Cardiac septum (tissue), 1 donor: ENCODE measurements around the gene AFDN. TPM values are rescaled to one million over a fixed set of nuclear protein-coding genes. Genes with fewer than 3 reads are reported as not detected.

Source experiments
- DNase-seq: peaks from one replicate; pipeline ENCODE4 v3.0.0-alpha.2; 2020; ENCODE audit warnings: low spot score
- intact Hi-C: fragments of 100-400 bp; cut with DNase I; formaldehyde crosslinking; loops from one replicate; pipeline ENCODE4 v1.14.0; 2022
- total RNA-seq: library from RNA; stranded (reverse); fragmentation: NEBNext Ultra II Directional; extraction: Animal tissue kit (Norgen Biotek cat#: 25700); gene quantifications from one replicate; pipeline ENCODE4 v1.2.1, GENCODE V29; 2021
- donor health status: DM: no; HTN: no; CAD: no.

Gene AFDN
- total RNA-seq, 1 donor from 2014 or later = 67.1 TPM

GRCh38 chr6:167858842-167859664, 32.3 kb downstream of the AFDN start:
- no peak for DNase-seq
- intact Hi-C loops = no loop called here

GRCh38 chr6:167860550-167861226, 34.0 kb downstream of the AFDN start:
- no peak for DNase-seq
- intact Hi-C loops = no loop called here

GRCh38 chr6:167861424-167861823, 34.7 kb downstream of the AFDN start:
- intact Hi-C loops = no loop called here
- DNase-seq = no peak

DNA sequence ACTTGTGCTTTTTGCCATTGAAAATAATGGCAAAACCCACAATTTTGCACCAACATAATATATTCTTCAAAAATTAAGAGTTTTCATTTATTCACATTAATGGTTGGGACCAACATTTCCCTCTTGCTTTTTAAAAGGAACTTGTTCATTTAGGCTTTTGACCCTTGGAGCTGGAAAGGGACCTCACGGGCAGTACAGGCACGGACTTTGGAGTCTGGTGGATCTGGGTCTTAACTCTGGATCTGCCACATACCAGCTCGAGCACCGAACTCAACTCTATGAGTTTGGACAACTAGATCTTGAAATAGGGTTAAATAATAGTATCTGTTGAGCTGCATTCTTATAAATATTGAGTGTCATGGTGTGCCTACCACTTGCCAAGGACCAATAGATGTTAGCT, 37.2 kb downstream of the AFDN start:
- intact Hi-C loops = no loop called here
- DNase-seq = no peak

DNA sequence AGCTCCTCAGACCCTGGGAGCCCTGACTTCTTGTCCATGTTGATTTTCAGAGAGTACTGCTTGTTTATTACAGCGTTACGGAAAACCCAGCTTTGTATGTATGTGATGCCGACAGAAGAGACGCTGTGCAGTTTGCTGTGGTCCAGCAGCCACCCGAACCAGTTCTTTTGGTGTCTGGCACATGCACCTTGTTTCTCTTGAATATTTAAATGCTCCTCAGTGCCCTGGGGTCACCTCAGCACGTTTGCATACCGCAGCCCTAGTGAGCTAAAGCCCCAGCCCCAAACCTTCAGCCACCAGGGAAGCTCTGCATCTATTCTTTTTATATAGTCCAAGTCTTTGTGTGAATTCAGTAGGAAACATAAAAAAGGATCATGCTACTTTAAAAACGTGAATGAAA, 39.9 kb downstream of the AFDN start:
- no peak for DNase-seq

DNA sequence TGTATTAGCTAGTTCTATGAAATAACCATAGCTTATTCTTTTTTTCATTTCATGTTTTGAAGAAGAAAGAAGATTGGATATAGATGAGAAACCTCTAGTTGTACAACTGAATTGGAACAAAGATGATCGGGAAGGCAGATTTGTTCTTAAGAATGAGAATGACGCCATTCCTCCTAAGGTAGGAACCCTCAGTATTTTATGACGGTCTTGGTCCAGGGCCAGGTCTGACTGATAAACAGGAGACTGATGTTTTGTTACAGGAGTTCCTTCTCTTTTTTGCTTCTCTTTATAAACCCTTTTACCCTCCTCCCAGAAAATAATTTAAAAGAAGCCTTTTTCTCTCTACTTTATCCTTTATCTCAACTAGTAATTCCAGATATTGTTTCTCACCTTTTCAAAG, 43.6 kb downstream of the AFDN start:
- no peak for DNase-seq
- intact Hi-C loops = no loop called here

More for the DNA sequence above, 39.9 kb downstream of the AFDN start:
- intact Hi-C loops = no loop called here

DNA sequence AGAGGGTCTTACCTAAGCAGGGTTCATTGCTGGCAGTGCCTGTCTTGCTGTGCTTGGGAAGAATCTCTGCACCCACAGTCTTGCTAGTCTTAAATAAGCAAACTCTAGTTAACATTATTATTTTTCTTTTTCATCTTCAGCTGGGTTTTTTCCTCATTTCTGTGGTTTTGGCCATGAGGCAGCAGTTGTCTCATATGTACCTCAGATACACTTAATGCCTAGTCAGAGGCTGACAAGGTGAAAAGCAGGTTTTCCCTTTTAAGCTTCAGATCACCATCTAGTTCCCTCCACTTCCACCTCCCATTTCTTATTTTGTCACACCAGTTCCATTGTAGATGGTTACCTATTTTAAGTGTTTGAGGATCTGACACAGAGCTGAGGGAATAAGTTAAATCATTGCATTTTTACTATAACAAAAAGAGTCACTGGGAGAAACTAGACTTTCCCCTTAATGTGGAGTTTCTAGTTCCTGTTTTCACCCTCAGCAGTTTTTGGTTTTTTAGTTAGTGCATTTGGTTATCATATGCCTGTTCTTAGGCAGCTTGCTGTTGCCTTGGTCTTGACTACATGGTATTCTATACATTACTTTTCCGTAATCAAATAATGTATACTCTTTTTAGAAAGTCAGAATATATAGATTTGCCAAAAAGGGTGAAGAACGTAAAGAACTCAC, 46.0 kb downstream of the AFDN start:
- DNase-seq = no peak
- intact Hi-C loops = no loop called here

DNA sequence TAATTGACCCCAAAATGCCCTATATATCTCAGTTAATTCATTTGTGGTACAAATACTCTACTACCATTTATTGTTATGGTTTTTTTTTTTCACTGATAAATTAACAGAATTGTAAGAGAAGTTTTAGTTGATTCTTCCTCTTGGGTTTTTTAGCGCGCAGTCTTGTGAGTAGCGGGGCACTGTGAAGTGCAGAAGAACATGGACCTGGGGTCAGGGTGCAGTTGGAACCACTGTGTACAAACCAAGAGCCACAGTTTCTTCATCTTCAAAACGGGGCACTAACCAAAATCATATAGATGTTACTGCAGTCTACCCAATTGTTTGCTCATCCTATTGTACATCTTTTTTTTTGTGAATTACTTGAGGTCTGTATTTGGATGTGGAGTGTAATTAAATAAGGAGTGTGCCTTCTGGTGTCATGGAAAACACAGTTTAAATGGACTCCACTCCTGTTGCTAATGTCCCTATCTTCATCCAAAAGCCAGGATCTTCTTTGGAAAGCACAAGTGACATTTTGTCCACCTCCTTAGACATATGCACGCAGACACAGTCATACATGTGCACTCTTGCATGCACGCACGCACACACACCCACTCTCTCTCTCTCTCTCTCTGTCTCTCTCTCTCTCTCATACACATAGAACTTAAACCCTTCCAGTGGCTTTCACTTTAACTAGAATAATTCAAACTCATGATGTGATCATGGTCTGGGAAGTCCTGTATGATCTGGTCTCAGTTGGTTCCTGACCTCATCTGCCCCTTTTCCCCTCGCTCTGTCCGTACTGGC, 51.5 kb downstream of the AFDN start:
- intact Hi-C loops = no loop called here
- no peak for DNase-seq

DNA sequence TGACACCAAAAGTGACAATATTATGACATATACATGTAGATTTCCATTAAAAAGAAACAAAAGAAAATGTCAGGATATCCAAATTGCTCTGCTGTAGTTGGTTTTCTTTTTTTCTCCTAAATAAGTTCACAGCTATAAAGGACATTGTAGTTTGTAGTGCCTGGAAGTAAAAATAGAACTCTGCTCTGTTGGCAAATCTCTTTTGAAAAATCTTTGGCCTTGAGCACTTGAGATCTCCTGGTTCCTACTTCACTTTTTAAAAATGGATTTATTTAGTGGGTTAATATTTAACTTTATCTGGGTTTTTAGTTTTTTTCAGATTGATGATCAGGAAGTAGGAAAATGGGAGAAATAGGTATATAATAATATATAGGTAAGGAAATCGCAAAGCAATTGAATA, 52.9 kb downstream of the AFDN start:
- intact Hi-C loops = no loop called here
- no peak for DNase-seq

DNA sequence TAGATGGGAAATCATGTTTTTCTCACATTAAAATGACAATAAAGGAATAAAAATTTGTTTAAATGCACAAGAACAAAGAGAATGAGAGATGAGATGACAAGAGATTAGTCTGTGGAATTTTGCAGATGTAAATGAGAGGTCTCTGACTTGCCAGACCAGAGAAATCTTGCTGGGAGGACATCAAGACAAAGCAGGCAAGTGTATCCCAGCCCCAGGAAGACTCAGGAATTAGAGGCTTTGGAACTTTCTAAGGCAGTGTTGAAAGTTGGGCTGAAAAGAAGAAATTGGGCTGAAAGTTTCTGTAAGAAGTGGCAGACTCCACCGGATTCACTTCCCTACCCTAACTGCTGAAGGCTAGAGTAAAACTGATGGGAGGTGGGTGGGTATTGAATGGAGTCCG, 54.6 kb downstream of the AFDN start:
- intact Hi-C loops = no loop called here

GRCh38 chr6:167882244-167882643, 55.5 kb downstream of the AFDN start:
- intact Hi-C loops = no loop called here
- no peak for DNase-seq

More for the DNA sequence above, 54.6 kb downstream of the AFDN start:
- no peak for DNase-seq

DNA sequence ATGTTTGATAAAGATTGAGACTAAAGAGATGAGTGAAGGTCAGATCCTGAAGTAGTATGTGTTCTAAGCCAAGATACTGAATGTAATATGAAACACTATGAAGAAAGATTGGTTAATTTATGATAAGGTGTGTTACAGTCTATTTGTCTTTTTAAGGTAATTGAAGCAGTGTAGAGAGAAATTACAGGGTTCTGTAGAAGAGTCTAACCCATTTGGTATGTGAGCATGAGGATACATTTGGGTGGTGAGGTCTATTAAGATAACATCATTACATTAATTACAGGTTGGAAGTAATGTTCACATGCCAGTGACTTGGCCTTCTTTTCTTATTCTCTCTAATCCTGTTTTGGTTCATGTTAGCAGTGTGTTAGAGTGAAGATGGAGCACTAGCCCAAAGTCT, 61.4 kb downstream of the AFDN start:
- no peak for DNase-seq
- intact Hi-C loops = no loop called here

DNA sequence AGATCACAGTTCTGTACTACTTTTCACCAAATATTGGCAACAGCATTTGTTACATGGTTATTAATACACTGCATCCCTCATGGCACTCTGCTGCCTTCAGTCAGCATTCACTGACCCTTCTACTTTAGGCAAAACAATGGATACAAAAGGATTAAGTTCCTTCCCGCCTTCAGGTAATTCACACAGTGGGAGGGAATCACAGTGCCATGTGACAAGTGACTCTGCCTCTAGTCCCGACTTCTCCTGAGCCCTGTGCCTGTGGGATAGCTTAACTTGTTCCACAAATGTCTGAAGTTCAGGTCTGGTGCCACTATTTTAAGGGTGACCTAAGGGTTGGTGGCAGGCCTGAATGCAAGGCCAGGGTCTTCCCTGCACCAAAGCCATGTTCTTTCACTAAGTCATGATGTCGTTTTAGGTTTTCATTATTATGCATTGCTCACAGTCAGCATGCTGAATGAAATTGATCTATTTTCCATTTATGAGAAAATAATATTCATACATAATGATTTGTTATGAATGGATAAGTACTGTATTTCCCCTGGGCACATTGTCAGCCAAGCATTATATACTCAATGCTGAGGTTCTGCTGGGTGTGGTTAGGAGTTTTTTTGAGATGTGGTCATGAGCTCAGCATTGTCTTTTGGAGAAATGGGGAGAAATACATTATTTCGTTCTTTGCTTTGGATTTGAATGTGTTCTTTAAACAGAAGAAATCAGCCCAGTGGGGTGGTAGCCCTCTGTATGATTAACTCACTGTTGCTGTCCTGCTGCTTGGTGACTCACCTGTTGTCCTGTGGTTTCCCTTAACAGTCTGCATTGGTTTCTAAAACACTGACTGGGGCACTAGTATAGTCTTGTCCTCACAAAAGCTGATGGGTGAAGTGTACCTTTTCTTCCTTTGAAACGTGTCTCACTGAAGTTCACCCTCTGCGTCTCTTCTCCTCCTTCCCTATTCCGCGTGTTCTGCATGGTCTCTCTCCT, 66.4 kb downstream of the AFDN start:
- no peak for DNase-seq
- intact Hi-C loops = no loop called here

GRCh38 chr6:167894965-167895364, 68.3 kb downstream of the AFDN start:
- intact Hi-C loops = no loop called here
- no peak for DNase-seq

- no peak for DNase-seq
- intact Hi-C loops = no loop called here
Observed at GRCh38 chr6:167896648-167897047, 69.9 kb downstream of the AFDN start.

DNA sequence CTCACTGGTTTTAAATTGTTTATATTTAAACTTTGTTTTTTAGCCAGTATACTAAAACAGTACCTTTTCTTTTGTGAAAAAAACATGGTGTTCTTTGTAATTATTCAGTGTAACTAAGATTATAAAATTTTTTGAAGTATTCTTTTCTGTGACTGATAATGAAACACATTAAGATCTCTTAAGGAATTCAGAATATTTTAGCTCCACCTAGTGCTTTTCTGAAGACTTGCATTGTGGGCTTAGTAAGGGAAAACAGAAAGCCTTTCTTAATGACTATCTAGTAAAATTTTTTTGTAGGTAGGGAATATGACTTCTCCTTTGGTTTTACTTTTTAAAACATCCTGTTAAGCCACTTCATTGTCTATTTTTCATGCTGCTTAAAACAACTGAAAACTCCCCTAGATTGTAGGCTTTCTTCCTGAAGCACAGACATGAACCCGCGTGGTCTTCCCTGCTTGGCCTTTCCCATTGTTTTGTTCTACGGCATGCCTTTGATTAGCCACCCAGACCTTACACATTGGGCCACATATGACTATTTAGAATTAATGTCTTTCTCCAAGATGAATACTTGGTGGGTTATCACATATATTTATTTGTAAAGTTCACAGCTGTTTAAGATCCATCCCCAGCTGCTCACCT, 72.1 kb downstream of the AFDN start:
- intact Hi-C loops = loop anchor here (2.0 kb wide), 1 partner anchor 414 kb away; no protein-coding TSS in a partner anchor
- no peak for DNase-seq

DNA sequence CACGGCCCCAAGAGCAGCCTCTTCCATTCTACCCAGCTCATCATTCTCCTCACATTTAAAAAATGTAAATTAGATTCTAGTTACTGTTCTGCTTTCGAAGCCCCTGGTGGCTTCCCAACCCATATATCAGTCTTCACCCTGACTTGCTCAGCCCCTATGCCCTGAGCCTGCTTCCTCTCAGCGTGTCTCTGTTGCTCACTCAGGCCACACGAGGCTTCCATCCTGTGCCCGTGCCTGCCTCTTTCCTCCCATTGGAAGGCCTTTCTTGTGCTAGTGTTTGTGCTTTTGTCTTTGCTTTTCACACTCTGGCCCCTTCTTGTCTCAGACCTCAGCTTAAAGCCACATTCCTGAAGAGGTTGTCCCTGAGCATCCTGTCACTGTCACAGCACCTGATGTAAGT, 78.1 kb downstream of the AFDN start:
- intact Hi-C loops = loop anchor here (5.0 kb wide), 2 partner anchors 153 to 213 kb away; no protein-coding TSS in a partner anchor
- DNase-seq = no peak

DNA sequence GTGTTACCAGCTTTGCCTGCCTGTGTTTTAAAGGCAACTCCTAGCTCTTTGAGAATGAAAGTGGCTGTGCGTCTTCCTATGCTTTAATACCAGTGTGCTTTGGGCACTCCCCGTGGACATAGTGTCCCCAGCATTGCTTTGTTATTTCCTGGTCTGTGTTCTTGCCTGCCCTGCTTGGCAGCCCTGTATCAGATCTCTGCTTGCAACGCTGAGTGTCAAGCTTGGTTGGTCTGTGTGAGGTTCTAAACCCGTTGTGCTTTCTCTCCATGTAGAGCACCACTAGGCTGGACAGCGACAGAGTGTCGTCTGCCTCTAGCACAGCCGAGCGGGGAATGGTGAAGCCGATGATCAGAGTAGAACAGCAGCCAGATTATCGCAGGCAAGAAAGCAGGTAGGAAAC, 80.2 kb downstream of the AFDN start:
- intact Hi-C loops = loop anchor here (5.0 kb wide), 2 partner anchors 150 to 210 kb away; no protein-coding TSS in a partner anchor
- no peak for DNase-seq
